HG03159 (cell line): Measurements from ENCODE around the gene MYO3B.
A peak's percentile ranks its signal among the peaks of the same experiment; 100 is the strongest.
"Not testable (repeated sequence)": the region's sequence is repeated elsewhere in the genome, so short reads cannot be mapped to it uniquely, and the experiment has no call there.

ENCODE experiments used
- ATAC-seq: cut with Tn5 transposase; IDR thresholded peaks from one replicate; pipeline ENCODE4 v1.9.1; 2021; ENCODE audit warnings: mild to moderate bottlenecking, moderate library complexity; ENCODE audit not compliant: unreplicated experiment

Gene MYO3B

DNA sequence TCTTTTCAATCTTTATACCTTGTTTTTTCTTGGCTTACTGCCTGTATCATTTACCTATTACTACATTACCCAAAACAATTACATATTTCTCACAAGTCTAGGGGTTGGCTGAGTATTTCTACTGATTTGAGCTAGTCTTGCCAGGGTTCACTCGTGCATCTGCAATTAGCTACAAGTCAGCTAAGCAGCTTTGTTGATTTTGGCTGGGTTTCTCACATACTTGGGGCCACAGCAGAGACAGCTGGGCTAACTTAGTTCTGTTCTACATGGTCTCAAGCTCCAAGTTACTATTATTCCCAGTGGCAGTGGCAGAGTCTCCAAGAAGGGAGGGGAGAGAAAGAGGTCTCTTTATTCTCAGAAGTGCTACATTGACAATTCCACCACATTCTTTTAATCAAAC is 482.5 kb downstream of the MYO3B start:
- ATAC-seq: no peak

DNA sequence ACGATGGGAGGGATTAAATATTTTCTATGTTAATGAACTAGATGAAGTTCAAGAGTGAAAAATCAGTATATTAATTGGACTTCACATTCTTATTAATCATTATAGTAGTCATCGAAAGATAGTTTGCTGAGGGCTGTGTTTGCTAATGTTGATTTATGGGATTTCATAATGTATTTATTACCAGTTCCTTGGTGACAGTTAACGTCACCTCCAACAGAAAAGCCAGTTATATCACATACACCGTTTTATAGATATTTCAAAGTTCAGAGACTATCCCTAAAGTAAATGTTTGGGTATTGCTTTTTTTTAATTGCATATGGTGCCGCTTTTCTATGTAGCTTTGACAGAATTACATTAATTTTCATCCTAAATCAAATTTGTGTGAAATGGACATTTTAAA is 487.8 kb downstream of the MYO3B start:
- ATAC-seq: no peak

DNA sequence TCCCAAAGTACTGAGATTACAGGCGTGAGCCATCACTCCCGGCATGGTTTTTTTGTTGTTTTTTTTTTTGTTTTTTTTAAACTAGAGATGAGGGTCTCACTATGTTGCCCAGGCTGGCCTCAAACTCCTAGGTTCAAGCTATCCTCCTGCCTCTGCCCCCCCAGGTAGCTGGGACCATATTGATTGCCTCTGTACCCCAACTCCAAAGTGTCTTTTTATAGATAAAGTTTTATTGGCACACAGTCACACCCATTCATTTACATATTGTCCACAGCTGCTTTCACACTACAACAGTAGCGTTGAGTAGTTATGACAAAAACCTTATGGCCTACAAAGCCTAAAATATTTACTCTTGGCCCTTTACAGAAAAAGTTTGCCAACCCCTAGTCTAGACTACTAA is 492.0 kb downstream of the MYO3B start:
- ATAC-seq: no peak

DNA sequence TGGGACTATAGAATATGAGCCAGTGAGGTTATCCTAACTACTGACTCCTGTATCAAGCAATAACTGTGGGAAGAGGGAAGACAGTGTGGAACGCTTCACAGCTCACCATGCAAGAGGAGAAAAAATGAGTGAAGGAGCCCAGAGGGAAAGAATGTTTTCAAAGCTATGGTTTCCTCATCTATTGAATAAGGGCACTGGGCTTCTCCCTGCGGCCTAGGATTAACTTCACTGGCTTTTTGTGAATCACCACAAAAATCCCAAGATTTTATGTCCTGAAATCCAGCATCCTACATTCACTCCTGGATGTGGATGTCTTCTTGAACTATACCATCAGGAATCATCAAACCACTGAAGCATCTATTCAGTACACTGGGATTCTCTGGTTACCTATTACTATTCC is 492.7 kb downstream of the MYO3B start:
- ATAC-seq: no peak

GRCh38 chr2:170671079-170671478 is 493.1 kb downstream of the MYO3B start:
- ATAC-seq: no peak

GRCh38 chr2:170674282-170674681 is 496.3 kb downstream of the MYO3B start:
- not testable (repeated sequence) for ATAC-seq

DNA sequence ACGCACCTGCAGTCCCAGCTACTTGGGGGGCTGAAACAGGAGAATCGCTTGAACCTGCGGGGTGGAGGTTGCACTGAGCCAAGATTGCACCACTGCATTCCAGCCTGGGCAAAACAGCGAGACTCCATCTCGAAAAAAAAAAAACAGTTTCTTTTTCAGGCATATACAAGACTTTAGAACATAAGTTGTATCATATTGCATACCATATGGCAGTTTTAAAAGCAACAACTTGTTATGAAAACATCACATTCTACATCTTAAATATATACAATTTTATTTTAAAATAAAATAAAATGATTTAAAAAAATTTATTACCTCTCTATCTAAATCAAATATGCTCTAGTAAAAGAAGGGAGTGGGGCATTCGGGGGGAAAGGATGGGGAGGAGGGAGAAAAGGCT is 497.8 kb downstream of the MYO3B start:
- ATAC-seq: no peak

DNA sequence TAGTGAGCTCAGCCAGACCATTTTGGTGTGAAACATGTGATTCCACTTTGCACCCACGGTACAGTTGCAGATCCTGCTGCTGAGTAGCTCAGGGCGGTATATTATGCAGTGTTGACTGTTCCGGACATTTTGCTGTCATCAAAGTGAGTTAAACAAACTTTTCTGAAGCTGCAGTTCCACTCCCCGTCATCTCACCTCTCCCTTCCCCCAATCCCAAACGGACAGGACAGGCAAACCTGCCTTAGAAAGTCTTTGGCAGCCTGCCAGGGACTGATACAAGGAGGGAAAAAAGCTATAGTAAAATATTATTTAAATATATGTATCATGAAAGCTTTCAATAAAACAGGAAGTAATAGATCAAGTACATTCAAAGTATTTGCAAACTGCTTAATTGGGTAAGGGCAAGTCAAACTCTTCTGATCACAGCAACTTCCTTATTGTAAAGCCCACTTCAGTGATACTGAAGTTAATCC is 501.7 kb downstream of the MYO3B start:
- ATAC-seq: no peak

DNA sequence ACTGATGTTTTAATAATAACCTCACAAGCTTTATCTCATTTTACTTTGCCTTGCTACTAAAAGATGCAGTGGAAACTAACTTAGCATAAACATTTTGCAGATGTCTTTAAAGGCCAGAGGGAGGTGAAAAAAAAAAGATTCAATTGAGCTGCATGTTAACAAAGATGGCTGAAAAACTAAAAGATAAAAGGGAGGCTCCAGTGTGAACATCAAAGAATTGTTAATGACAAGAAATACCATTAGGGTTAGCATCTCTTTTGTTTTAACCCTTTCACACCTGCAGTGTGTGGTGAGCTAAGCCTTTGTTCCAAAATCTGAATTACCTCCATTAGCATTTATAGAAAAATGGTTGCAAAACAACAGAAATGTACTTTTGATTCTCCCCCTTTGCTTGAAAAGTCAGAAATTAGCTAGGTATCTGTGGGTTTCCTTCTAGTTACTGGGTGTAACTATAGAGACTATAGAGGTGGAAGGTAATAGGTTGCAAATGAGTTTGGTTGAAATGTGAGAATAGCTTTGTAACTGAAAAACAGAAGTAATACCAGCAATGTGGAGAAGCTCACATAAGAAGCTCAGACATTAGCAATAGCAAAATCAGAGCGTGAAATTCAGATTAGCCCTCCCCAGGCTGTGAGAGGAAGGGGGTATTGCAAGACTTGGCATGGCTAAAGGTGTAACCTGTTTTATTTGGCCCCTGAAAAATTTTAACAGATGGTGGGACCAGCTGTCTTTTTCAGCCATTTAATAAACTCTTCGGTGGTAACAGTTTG is 502.4 kb downstream of the MYO3B start:
- ATAC-seq: peak; percentile 89

GRCh38 chr2:170681311-170681710 is 503.4 kb downstream of the MYO3B start:
- ATAC-seq: no peak

GRCh38 chr2:170685591-170685990 is 507.6 kb downstream of the MYO3B start:
- no peak for ATAC-seq

DNA sequence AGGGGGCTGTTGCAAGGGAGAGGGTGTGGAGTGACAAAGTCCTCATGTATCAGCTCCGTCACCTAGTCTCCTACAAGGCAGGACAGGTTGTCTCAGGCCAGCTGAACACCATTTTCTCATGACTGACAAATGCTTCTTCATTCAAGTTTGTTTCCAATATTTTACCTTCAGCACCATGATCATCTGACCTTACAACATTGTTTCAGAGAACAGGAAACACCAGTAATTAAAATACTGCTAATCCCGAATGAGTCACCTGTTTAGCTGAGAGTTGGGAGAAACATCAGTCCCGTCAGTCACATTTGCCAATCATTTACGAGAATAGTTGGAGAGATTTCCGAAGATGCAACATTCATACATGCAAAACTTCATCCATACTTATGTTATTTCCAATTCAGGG is 511.5 kb downstream of the MYO3B start:
- ATAC-seq: no peak

DNA sequence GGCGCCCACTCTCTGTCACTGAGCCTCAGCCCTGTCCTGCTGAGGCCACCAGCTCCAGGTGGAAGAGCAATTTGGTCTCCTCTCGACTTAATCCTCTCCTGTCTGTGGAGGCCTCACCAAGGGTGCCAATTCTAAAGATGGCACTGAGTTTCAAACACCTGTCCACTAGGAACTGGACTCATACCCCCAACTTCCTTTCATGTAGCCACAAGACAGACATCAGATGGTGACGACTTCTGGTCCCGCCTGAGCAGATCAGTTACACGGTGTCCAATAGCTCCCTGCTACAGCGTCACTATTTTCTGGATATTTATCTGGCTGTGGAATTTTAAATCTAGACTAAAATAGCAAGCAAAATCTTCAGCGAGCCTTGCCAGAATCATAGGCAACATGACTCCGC is 512.7 kb downstream of the MYO3B start:
- no peak for ATAC-seq

- ATAC-seq: no peak
Measured at GRCh38 chr2:170694316-170694715, 516.4 kb downstream of the MYO3B start.

DNA sequence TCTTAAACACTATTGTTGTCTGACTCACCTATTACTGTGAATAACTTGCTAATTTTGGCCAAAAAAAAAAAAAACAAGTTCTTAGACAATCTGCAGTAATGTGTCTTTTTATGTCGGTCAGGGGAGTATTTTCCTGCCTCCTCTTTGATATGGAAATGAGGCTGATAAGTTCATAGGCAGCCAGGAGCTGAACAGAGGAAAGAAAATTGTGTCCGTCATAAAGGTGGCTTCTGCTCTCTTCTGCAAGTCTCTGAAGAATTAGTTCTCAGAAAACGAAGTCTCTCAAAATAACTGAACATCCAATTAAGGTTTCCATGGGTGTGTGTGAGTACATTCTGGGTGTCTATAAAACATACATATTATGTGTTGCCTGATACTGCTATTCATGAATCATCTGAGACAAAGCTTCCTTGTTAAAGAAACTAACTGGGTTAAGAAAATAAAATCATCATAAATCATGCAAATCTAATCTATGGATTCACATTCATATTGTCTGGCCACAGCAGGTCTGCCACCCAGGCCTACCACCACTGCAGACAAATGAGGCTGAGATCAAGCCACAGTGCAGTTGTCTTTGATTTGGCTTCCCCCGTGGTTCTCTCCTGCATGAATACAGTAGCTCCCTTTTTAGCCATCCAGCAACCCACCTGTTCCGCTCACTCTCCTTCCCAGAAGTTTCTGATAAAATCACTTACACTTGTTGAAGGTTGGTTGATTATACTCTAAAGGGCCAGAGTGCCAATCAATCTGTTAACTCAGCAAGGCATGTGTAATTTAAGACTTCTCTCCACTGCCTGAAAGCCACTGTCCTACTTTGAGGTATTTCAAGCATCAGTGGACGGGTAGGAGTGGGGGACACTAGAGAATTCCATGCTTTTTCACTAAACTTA is 517.8 kb downstream of the MYO3B start:
- no peak for ATAC-seq

GRCh38 chr2:170696948-170697347 is 519.0 kb downstream of the MYO3B start:
- no peak for ATAC-seq

DNA sequence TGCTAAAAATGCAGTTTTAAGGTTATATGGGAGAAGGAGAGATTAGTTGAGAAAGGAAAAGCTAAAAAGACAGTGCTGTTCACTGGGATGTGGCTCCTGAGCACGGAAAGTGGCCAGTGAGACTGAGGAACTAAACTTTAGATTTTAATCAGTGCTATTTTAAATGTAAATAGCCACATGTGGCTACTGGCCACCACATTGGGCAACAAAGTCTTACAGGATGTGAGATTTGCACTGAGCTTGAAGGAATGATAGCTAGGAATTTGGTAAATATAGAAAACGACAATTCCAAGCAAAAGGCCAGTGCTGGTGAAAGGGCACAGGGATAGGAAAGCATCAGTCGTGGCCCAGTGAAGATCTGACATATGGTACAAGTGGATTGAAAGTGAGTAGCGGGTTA is 523.1 kb downstream of the MYO3B start:
- ATAC-seq: no peak

DNA sequence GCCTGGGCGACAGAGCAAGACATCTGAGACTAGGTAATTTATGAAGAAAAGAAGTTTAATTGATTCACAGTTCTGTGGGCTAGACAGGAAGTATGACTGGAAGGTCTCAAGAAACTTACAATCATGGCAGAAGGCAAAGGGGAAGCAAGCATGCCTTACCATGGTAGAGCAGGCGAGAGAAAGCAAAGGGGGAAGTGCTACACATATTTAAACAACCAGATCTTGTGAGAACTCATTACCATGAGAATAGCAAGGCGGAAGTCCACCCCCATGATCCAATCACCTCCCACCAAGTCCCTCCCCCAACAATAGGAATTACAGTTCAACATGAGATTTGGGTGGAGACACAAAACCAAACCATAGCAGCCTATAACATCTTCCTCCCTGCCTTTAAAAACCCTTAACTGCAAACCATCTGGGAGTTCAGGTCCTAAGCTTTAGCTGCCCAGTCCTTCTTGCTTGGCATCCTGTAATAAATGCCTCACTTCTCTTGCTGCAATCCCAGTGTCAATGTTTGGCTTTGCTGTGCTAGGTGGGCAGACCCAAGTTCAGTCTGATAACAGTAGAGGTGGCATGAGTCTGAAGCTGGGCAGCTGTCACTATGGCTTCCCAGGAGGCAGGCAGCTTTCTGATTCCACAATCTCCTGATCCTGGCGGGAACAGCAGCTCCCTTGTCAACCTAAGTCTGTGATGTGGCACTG is 526.0 kb downstream of the MYO3B start:
- no peak for ATAC-seq
